CD8-positive, alpha-beta memory T cell (primary cell): ENCODE results near the gene FARS2. TPM values are rescaled to one million over a fixed set of nuclear protein-coding genes. Genes with fewer than 3 reads are reported as not detected.

Experiments used
- CTCF ChIA-PET: fragments of 350-600 bp; sonication (Branson Sonifier 250); formaldehyde crosslinking; loops from one replicate; lab custom pipeline; 2021; ENCODE audit warnings: antibody characterized with exemption; lab: Charles Lee
- POLR2A ChIA-PET: fragments of 350-600 bp; sonication (Branson Sonifier 250); formaldehyde crosslinking; loops from one replicate; lab custom pipeline; 2021; ENCODE audit warnings: antibody characterized with exemption; lab: Charles Lee
- DNase-seq, 5 donors: peaks; one replicate each; pipeline versions ENCODE4 v3.0.0 to v3.0.0-alpha.2; 2020 to 2022; ENCODE audit warnings: mixed read lengths in 1 of 5
- H3K27ac ChIP-seq: one replicate; pipeline ENCODE4 v1.7.0; 2013; ENCODE audit warnings: low read depth, mild to moderate bottlenecking, low read length, moderate library complexity
- H3K27me3 ChIP-seq: 2 replicates; pipeline ENCODE4 v1.7.0; 2013; ENCODE audit warnings: low read length, mild to moderate bottlenecking; ENCODE audit not compliant: insufficient read depth, poor library complexity, severe bottlenecking
- H3K36me3 ChIP-seq: 2 replicates; pipeline ENCODE4 v1.7.0; 2013; ENCODE audit warnings: mild to moderate bottlenecking, low read length, moderate library complexity; ENCODE audit not compliant: insufficient read depth
- H3K4me1 ChIP-seq: 2 replicates; pipeline ENCODE4 v1.7.0; 2013; ENCODE audit warnings: mild to moderate bottlenecking, low read length, moderate library complexity; ENCODE audit not compliant: insufficient read depth
- H3K4me3 ChIP-seq: 2 replicates; pipeline ENCODE4 v1.7.0; 2013; ENCODE audit warnings: mild to moderate bottlenecking, low read length
- H3K9me3 ChIP-seq: 2 replicates; pipeline ENCODE4 v1.7.0; 2013; ENCODE audit warnings: mild to moderate bottlenecking, low read length
- H3K27ac Mint-ChIP-seq, 8 donors: one replicate each; pipeline ENCODE4 v1.8.0; 2020 to 2021; ENCODE audit warnings: mixed read lengths in 8 of 8, mild to moderate bottlenecking in 6 of 8, inconsistent platforms in 3 of 8, moderate library complexity in 3 of 8
- H3K27me3 Mint-ChIP-seq, 2 donors: one replicate each; pipeline ENCODE4 v1.8.0; 2020 to 2021; ENCODE audit warnings: mixed read lengths in 2 of 2, mild to moderate bottlenecking in 1 of 2, moderate library complexity in 1 of 2
- H3K36me3 Mint-ChIP-seq, 3 donors: one replicate each; pipeline ENCODE4 v1.8.0; 2020 to 2021; ENCODE audit warnings: mixed read lengths in 3 of 3, inconsistent platforms in 1 of 3, mild to moderate bottlenecking in 1 of 3
- H3K4me1 Mint-ChIP-seq, 3 donors: one replicate each; pipeline ENCODE4 v1.8.0; 2020 to 2021; ENCODE audit warnings: mixed read lengths in 3 of 3, inconsistent platforms in 1 of 3, mild to moderate bottlenecking in 1 of 3
- H3K4me3 Mint-ChIP-seq, 7 donors: one replicate each; pipeline ENCODE4 v1.8.0; 2020 to 2021; ENCODE audit warnings: mixed read lengths in 7 of 7, mild to moderate bottlenecking in 6 of 7, moderate library complexity in 4 of 7, inconsistent platforms in 2 of 7
- H3K9me3 Mint-ChIP-seq, 5 donors: one replicate each; pipeline ENCODE4 v1.8.0; 2020 to 2022; ENCODE audit warnings: mixed read lengths in 5 of 5, mild to moderate bottlenecking in 3 of 5, moderate library complexity in 2 of 5, inconsistent platforms in 1 of 5
- polyA plus RNA-seq: library from polyadenylated mRNA; unstranded; fragments of 300-500 nt; fragmentation: Illumina TruSeq; gene quantifications from one replicate; pipeline ENCODE4 v1.2.3, GENCODE V29; 2021
- total RNA-seq, 2 experiments: library from RNA; stranded (reverse); gene quantifications; one replicate each; pipeline ENCODE4 v1.2.3, GENCODE V29; 2021

FARS2 gene
- total and polyA plus RNA-seq, 3 experiments from 2014 or later: 24.5 to 26.0 (median 24.9) TPM

DNA sequence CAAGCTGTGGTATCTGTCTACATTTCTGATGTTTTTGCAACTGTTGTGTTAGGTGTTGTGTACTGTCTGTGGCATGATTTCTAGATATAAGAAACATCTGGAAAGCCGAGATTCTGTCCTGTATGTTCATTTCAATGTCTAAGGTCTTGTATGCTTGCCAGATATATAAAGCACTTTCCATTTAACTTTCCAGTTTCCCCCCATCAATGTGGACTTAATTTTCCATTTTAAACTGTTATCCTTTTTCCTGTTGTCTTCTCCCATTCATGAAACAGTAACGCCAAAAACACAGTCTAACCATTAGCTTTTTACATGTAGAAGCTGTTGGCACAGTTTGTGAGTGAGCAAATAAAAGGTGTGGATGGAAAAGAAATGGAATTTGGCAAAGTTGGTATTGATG, 181.6 kb downstream of the FARS2 start:
- CTCF ChIA-PET: interaction anchor here (0.9 kb wide), 1 partner anchor 18 kb away, joined by 3 read pairs; no protein-coding TSS in a partner anchor
- DNase-seq: no peak
- Mint-ChIP-seq H3K27me3 (no peaks in the 10 kb centered on the region), H3K4me1 (peaks cover 5 to 16% (median 9%) of the 10 kb centered on the region in 3 donors), H3K4me3 (no peak overlapping the region), H3K27ac (no peak overlapping the region), H3K9me3 (peaks cover 0 to 2% (median 0%) of the 10 kb centered on the region in 5 donors), H3K36me3 (peaks cover 5 to 13% (median 7%) of the 10 kb centered on the region in 3 donors)
- no peaks in the 10 kb centered on the region for H3K9me3 ChIP-seq
- no peak overlapping the region for H3K27ac ChIP-seq
- H3K4me1 ChIP-seq: no peaks in the 10 kb centered on the region
- no peak overlapping the region for H3K4me3 ChIP-seq
- POLR2A ChIA-PET: no interaction called here
- H3K27me3 ChIP-seq: no peaks in the 10 kb centered on the region
- no peaks in the 10 kb centered on the region for H3K36me3 ChIP-seq

DNA sequence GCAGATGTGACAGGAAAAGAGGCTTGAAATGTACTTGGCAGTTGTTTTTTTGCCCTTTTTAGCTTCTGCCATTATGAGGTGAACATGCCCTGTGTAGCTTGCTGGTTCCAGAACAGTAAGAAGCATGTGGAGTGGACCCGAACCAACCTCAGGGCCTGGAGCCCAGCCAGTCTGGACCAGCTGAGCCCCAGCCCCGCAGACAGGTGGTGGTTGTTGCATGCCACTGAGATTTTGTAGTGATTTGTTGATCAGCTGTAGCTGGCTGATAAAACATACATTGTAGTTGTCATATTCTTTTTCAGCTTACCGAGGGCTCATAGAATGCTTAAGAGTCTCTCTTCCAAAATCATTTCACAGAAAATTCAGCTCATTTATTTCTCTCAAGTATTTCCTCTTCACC, 182.2 kb downstream of the FARS2 start:
- CTCF ChIA-PET: interaction anchor here (0.9 kb wide), 1 partner anchor 17 kb away, joined by 3 read pairs; no protein-coding TSS in a partner anchor

DNA sequence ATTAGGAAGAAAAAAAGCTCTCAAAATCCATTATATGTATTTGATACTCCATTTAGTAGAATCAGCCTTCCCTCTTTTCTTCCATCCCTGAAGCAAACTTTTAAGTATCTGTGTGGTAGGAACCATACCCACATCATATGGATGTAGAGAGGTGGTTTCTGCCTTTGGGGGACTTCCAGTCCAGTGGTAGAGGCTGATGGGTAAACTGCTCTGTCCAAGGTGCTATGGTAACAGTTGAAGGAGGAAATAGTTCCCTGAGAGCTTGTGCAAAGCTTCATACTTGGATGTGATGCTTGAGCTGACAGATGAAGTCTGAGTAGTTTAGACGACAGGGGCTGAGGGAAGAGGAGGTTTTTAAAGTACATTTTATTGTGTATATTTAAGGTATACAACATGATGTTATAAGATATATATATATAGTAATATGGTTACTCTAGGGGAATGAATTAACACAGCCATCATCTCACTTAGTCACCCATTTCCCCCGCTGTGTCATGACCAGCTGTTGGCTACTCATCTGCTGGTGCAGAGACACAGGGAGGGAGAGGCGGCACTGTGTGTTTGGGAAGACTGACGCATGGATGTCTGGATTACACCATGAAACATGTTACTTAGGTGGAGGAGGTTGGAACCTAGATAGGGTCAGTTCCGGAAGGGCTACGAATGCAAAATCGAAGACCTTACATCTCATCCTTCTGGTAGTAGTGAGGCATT, 185.2 kb downstream of the FARS2 start:
- no peak overlapping the region for H3K4me3 Mint-ChIP-seq
- no peak overlapping the region for H3K27ac Mint-ChIP-seq
- DNase-seq: no peak
- H3K36me3 ChIP-seq: no peaks in the 10 kb centered on the region
- H3K27me3 ChIP-seq: no peaks in the 10 kb centered on the region
- H3K9me3 Mint-ChIP-seq: no peaks in the 10 kb centered on the region
- peaks cover 0 to 3% (median 2%) of the 10 kb centered on the region in 3 donors for H3K4me1 Mint-ChIP-seq
- H3K4me1 ChIP-seq: no peaks in the 10 kb centered on the region
- H3K27ac ChIP-seq: no peak overlapping the region
- POLR2A ChIA-PET: no interaction called here
- peaks cover 3 to 8% (median 6%) of the 10 kb centered on the region in 3 donors for H3K36me3 Mint-ChIP-seq
- CTCF ChIA-PET: no interaction called here
- no peak overlapping the region for H3K4me3 ChIP-seq
- no peaks in the 10 kb centered on the region for H3K9me3 ChIP-seq
- no peaks in the 10 kb centered on the region for H3K27me3 Mint-ChIP-seq

More for the DNA sequence above, 182.2 kb downstream of the FARS2 start:
- Histone ChIP-seq H3K4me1 (no peaks in the 10 kb centered on the region), H3K27ac (no peak overlapping the region), H3K27me3 (no peaks in the 10 kb centered on the region), H3K9me3 (no peaks in the 10 kb centered on the region), H3K4me3 (no peak overlapping the region), H3K36me3 (no peaks in the 10 kb centered on the region)
- H3K4me3 Mint-ChIP-seq: no peak overlapping the region
- H3K27ac Mint-ChIP-seq: no peak overlapping the region
- H3K27me3 Mint-ChIP-seq: no peaks in the 10 kb centered on the region
- H3K4me1 Mint-ChIP-seq: peaks cover 5 to 17% (median 9%) of the 10 kb centered on the region in 3 donors
- no peak for DNase-seq
- H3K36me3 Mint-ChIP-seq: peaks cover 5 to 10% (median 6%) of the 10 kb centered on the region in 3 donors
- H3K9me3 Mint-ChIP-seq: peaks cover 0 to 2% (median 0%) of the 10 kb centered on the region in 5 donors
- POLR2A ChIA-PET: no interaction called here

DNA sequence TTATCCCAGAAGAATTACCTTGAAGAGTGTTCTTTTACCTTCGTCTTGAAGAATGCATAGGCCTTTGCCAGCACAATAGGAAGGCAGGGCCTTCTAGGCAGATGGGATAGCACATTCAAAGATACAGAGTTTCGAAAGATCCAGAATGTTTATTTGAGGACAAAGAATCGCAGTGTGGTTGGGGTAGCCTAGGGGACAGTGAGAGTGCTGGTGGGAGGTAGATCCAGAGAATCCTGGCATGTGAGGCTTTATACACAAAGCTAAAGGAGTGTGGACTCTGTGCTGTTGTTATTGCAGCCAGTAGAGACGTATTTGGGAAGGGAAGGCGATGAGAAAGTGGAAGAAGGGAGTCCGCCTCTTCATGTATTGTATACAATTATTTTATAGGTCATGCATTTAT, 186.6 kb downstream of the FARS2 start:
- no peaks in the 10 kb centered on the region for H3K27me3 Mint-ChIP-seq

DNA sequence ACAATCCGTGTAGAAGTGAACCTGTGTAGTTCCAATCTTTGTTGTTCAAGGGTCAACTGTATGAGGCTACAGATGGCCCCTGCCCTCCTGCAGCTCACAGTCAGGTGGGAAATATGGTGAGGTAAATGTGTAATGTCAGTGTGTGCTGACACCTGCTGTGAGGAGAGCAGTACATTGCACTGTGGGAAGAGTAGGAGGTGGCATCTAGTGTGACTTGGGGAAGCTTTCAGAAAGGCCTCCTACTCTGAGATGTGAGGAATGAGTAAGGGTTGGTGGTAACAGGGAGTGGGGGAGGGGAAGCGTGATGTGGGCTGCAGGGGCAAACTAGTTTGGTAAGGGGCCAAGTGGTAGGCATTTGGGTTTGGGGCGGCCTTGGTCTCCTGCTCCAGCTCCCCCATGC, 188.8 kb downstream of the FARS2 start:
- Histone ChIP-seq H3K9me3 (no peaks in the 10 kb centered on the region), H3K36me3 (no peaks in the 10 kb centered on the region), H3K27ac (no peak overlapping the region), H3K4me1 (no peaks in the 10 kb centered on the region), H3K4me3 (no peak overlapping the region), H3K27me3 (no peaks in the 10 kb centered on the region)
- Mint-ChIP-seq H3K4me1 (peaks cover 0 to 5% (median 3%) of the 10 kb centered on the region in 3 donors), H3K36me3 (peaks cover 6 to 7% (median 7%) of the 10 kb centered on the region in 3 donors), H3K4me3 (no peak overlapping the region), H3K27me3 (no peaks in the 10 kb centered on the region), H3K9me3 (no peaks in the 10 kb centered on the region), H3K27ac (peak overlapping the region in 1 of 8 donors; percentile 77)
- DNase-seq: no peak
- CTCF ChIA-PET: no interaction called here
- POLR2A ChIA-PET: no interaction called here

More for the DNA sequence above, 186.6 kb downstream of the FARS2 start:
- Mint-ChIP-seq H3K9me3 (no peaks in the 10 kb centered on the region), H3K4me3 (no peak overlapping the region), H3K36me3 (peaks cover 3 to 6% (median 6%) of the 10 kb centered on the region in 3 donors), H3K27ac (no peak overlapping the region), H3K4me1 (peaks cover 0 to 3% (median 2%) of the 10 kb centered on the region in 3 donors)
- H3K4me3 ChIP-seq: no peak overlapping the region
- POLR2A ChIA-PET: no interaction called here
- no peaks in the 10 kb centered on the region for H3K27me3 ChIP-seq
- DNase-seq: no peak
- H3K9me3 ChIP-seq: no peaks in the 10 kb centered on the region
- CTCF ChIA-PET: no interaction called here
- H3K4me1 ChIP-seq: no peaks in the 10 kb centered on the region
- no peak overlapping the region for H3K27ac ChIP-seq
- H3K36me3 ChIP-seq: no peaks in the 10 kb centered on the region

DNA sequence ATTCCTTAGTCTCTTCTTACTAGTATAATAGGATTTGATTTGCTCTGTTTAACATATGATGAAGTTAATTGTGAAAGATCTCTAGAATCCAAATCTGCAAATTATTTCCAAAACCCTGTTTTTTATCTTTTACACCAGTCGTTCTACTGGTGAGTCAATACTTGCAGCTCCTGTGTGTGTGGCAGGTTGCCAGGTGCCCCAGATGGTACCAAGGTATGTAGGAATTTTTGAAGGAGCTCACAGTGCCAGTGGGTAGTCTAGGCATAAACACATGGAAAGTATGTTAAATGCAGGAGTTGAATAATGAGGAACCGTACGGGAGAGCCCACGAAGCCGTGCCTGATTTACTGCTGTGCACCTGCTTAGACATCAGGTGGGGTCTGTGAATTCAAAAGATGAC, 192.2 kb downstream of the FARS2 start:
- peak overlapping the region in 1 of 8 donors; percentile 52 for H3K27ac Mint-ChIP-seq
- CTCF ChIA-PET: interaction anchor here (1.2 kb wide), 1 partner anchor 18 kb away, joined by 4 read pairs; no protein-coding TSS in a partner anchor

DNA sequence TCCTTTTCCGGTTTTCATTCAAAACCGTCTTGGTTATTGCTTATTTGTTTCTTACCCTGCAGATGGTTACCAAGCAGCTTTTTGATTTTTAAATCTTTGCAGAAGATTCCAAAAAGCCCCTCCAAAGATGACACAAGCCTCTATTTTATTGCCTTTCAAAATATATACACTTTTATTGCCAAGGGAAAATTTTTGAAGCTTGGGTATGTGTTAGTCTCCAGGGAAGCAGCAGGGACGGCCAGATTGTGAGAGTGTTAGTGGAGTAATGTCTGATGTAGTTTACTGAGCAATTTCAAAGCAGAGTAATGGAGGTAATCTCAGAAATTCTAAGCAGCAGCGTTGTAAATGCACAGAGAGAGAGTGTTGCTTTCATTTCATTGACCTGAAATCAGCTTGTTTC, 193.8 kb downstream of the FARS2 start:
- no peaks in the 10 kb centered on the region for H3K27me3 Mint-ChIP-seq
- Histone ChIP-seq H3K27ac (no peak overlapping the region), H3K9me3 (no peaks in the 10 kb centered on the region), H3K4me3 (no peak overlapping the region), H3K27me3 (no peaks in the 10 kb centered on the region), H3K4me1 (no peaks in the 10 kb centered on the region), H3K36me3 (no peaks in the 10 kb centered on the region)
- ChIA-PET POLR2A (no interaction called here), CTCF (no interaction called here)
- no peaks in the 10 kb centered on the region for H3K9me3 Mint-ChIP-seq
- H3K4me1 Mint-ChIP-seq: peaks cover 5 to 7% (median 6%) of the 10 kb centered on the region in 3 donors
- peaks cover 0 to 4% (median 4%) of the 10 kb centered on the region in 3 donors for H3K36me3 Mint-ChIP-seq
- DNase-seq: no peak
- H3K27ac Mint-ChIP-seq: no peak overlapping the region
- no peak overlapping the region for H3K4me3 Mint-ChIP-seq

More for the DNA sequence above, 192.2 kb downstream of the FARS2 start:
- POLR2A ChIA-PET: no interaction called here
- Mint-ChIP-seq H3K27me3 (no peaks in the 10 kb centered on the region), H3K4me3 (no peak overlapping the region), H3K9me3 (no peaks in the 10 kb centered on the region), H3K36me3 (peaks cover 0 to 5% (median 4%) of the 10 kb centered on the region in 3 donors), H3K4me1 (peaks cover 0 to 5% (median 0%) of the 10 kb centered on the region in 3 donors)
- Histone ChIP-seq H3K27me3 (no peaks in the 10 kb centered on the region), H3K9me3 (no peaks in the 10 kb centered on the region), H3K4me3 (no peak overlapping the region), H3K4me1 (no peaks in the 10 kb centered on the region), H3K27ac (no peak overlapping the region), H3K36me3 (no peaks in the 10 kb centered on the region)
- DNase-seq: no peak

DNA sequence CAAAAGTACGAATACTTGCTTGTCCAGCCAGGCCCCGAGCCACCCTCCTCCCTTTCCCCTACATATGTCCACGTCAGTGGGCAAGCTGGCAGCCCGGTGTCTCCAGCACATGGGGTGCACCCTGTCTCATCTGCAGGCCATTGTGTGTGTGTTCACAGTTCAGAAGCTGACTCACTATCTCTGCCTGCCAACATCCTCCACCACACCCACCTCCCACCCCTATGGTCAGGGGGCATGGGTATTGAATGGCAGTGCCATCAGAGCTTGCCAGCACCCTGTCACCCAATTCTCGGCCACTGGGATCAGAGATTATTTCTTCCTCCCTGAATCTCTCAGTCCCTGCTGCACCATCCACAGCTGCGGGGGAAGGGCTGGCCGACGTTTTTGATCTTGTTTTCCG, 195.7 kb downstream of the FARS2 start:
- H3K27ac Mint-ChIP-seq: no peak overlapping the region
- Histone ChIP-seq H3K4me3 (no peak overlapping the region), H3K9me3 (no peaks in the 10 kb centered on the region), H3K4me1 (no peaks in the 10 kb centered on the region), H3K36me3 (no peaks in the 10 kb centered on the region), H3K27me3 (no peaks in the 10 kb centered on the region), H3K27ac (no peak overlapping the region)
- POLR2A ChIA-PET: no interaction called here
- H3K27me3 Mint-ChIP-seq: no peaks in the 10 kb centered on the region
- no peak overlapping the region for H3K4me3 Mint-ChIP-seq
- CTCF ChIA-PET: no interaction called here
- H3K36me3 Mint-ChIP-seq: peaks cover 5 to 10% (median 7%) of the 10 kb centered on the region in 3 donors
- peaks cover 7 to 9% (median 7%) of the 10 kb centered on the region in 3 donors for H3K4me1 Mint-ChIP-seq
- DNase-seq: no peak
- no peaks in the 10 kb centered on the region for H3K9me3 Mint-ChIP-seq
